ENCODE results near the gene ZNF148.

Gene ZNF148

GRCh38 chr3:125229707-125230106 lies 145.4 kb downstream of the ZNF148 start:
- TF ChIP-seq CTCF (IDR thresholded peaks at IDR 0.05) = no peak
- Histone ChIP-seq H3K27me3 (no peaks in the 10 kb centered on the region), H3K4me3 (no peak overlapping the region), H3K27ac (no peak overlapping the region), H3K36me3 (peaks cover 13 to 20% (median 19%) of the 10 kb centered on the region in 3 donors), H3K4me1 (peaks cover 0 to 6% (median 0%) of the 10 kb centered on the region in 4 donors), H3K9me3 (no peaks in the 10 kb centered on the region)
- intact Hi-C loops (cut with DNase I; ENCODE audit: low total_unique reads) = no loop called here
- DNase-seq = no peak

- no peak for TF ChIP-seq CTCF (IDR thresholded peaks at IDR 0.05)
- Histone ChIP-seq H3K27me3 (no peaks in the 10 kb centered on the region), H3K4me1 (peaks cover 0 to 6% (median 0%) of the 10 kb centered on the region in 4 donors), H3K4me3 (no peak overlapping the region), H3K36me3 (peaks cover 13 to 20% (median 19%) of the 10 kb centered on the region in 3 donors), H3K9me3 (no peaks in the 10 kb centered on the region), H3K27ac (no peak overlapping the region)
- intact Hi-C loops (cut with DNase I; ENCODE audit: low total_unique reads) = no loop called here
- no peak for DNase-seq
Measured at GRCh38 chr3:125229168-125229567, 146.0 kb downstream of the ZNF148 start.

DNA sequence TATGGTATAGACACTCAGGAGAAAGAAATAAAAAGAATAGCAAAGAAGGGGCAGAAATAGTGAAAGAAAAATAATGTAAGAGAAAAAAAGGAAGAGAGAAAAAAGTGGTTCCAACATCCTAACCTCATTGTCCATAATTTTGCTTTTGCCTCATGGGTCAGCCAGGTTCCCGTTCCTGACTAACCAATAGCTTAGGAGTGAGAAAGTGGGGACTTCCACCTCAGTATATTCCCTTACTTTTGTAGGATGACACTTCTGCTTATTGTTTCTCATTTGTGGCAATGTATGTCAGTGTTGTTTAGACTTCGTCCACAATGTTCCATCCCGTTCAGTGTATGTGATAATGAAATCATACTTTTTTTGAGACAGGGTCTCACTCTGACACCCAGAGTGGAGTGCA lies 153.3 kb downstream of the ZNF148 start:
- intact Hi-C loops (cut with DNase I; ENCODE audit: low total_unique reads) = no loop called here
- Histone ChIP-seq H3K4me1 (no peaks in the 10 kb centered on the region), H3K27me3 (no peaks in the 10 kb centered on the region), H3K9me3 (no peaks in the 10 kb centered on the region), H3K36me3 (no peaks in the 10 kb centered on the region), H3K4me3 (no peak overlapping the region), H3K27ac (no peak overlapping the region)
- no peak for TF ChIP-seq CTCF (IDR thresholded peaks at IDR 0.05)
- DNase-seq = no peak

DNA sequence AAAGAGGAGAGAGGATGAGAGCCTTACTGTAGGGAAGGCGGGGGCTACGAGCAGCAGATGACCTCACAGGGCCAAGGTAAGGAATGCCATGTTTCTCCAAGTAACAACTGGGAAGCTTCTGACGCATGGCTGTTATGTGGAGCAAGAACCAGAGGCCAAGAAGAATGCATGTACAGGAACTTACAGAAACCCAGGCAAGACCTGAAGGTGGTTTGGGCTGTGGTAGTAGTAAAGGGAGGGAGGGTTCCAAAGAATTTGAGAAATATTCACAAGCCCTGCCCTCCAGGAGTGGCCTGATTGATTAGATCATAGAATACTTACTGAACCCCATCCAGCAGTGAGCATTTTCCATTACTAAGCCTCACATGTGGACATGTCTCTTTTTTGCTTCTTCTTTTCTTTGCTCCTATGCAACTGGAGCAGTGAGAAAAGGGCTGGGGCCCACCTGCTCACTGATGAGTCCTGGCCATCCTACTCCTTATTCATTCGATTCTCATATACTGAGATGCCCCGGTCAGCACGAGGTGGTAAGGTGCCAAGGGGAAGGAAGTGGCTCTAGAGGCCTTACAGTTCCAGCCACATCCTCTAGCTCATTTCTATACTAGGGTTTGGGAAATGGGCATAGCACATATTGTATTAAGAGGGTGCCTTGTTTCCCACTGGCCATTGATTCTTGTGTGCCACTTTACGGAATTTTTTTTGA lies 154.2 kb downstream of the ZNF148 start:
- no peak overlapping the region for H3K4me3 ChIP-seq
- TF ChIP-seq CTCF (IDR thresholded peaks at IDR 0.05) = no peak
- no peaks in the 10 kb centered on the region for H3K36me3 ChIP-seq
- H3K4me1 ChIP-seq = no peaks in the 10 kb centered on the region
- no peaks in the 10 kb centered on the region for H3K9me3 ChIP-seq
- intact Hi-C loops (cut with DNase I; ENCODE audit: low total_unique reads) = no loop called here
- H3K27me3 ChIP-seq = no peaks in the 10 kb centered on the region
- DNase-seq = no peak
- no peak overlapping the region for H3K27ac ChIP-seq

DNA sequence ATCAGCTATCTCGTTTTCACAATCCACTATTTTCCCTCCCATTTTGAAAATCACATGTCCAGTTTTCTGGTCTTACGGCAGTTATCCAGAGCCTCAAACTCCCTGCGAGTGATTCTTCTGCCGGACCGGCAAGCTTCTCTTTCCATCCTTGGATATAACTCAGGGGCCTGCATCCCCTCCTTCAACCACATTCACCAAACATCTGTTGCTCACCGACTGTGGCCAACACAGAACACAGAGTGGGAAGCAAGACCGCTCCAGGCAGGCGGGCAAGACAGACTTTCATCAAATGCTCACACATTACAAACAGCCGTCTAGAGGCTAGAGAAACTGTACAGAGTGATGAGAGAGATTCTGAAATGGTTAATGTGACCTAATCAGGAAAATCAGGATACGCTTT lies 154.9 kb downstream of the ZNF148 start:
- no peak for DNase-seq
- intact Hi-C loops (cut with DNase I; ENCODE audit: low total_unique reads) = no loop called here
- no peak for TF ChIP-seq CTCF (IDR thresholded peaks at IDR 0.05)
- H3K27ac ChIP-seq = no peak overlapping the region
- no peaks in the 10 kb centered on the region for H3K4me1 ChIP-seq
- H3K9me3 ChIP-seq = no peaks in the 10 kb centered on the region
- no peaks in the 10 kb centered on the region for H3K36me3 ChIP-seq
- H3K4me3 ChIP-seq = no peak overlapping the region
- peaks cover 0 to 3% of the 10 kb centered on the region in 2 donors for H3K27me3 ChIP-seq

Data from tibial artery (tissue), 4 donors.